ENCODE measurements around the gene SPON1.

GRCh38 chr11:13962562-13963168 is at the start of gene SPON1:
- TF ChIP-seq, protein P1, sequence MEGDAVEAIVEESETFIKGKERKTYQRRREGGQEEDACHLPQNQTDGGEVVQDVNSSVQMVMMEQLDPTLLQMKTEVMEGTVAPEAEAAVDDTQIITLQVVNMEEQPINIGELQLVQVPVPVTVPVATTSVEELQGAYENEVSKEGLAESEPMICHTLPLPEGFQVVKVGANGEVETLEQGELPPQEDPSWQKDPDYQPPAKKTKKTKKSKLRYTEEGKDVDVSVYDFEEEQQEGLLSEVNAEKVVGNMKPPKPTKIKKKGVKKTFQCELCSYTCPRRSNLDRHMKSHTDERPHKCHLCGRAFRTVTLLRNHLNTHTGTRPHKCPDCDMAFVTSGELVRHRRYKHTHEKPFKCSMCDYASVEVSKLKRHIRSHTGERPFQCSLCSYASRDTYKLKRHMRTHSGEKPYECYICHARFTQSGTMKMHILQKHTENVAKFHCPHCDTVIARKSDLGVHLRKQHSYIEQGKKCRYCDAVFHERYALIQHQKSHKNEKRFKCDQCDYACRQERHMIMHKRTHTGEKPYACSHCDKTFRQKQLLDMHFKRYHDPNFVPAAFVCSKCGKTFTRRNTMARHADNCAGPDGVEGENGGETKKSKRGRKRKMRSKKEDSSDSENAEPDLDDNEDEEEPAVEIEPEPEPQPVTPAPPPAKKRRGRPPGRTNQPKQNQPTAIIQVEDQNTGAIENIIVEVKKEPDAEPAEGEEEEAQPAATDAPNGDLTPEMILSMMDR (IDR thresholded peaks at IDR 0.05; ENCODE audit: low read length), result no peak
- TF ChIP-seq EZH2 (optimal IDR thresholded peaks at IDR 0.05; ENCODE audit: low read depth, low read length), result no peak
